Measurements from ENCODE around the gene ABCA7.

Gene ABCA7

DNA sequence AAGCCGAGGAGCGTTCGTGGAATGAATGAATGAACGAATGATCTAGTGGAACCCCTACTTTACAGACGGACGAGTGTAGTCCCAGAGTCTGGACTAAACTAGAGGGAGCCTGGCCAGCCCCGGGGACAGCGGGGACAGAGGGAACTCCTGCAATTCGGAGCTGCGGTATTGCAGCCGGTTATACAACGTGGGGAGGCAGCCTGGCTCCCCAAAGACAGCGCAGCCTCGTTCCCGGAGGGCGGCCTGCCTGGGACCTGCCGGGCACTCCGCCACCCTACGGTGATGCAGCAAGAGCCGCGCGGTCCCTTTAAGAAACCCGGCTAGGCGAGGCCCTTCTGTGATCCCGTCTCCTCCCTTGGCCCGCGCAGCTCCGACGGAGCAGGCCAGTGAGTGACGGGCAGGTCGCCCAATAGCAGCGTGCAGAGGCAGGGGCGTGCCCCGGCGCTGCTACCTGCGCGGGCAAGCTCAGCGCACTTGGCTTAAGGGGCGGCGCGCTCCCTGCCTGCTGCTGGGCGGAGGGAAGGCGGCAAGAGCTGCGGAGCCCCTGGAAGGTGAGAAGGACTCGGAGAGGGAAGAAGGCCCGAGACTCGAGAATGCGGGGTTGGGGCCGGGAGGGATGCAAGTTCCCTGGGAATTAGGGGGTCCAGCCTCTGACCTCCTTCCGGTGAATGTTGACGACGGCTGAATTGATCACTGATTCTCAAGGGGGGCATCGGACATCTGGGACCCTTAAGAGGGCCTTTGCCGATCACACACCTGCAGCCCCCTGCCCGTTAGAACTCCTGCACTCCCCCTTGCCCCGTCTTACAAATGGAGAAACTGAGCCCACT, at the start of gene ABCA7:
Gene ABCA7 (plus strand): TSS at position 462 of the 830 bp plus-strand sequence. CDS start 1,255 bp downstream, outside the sequence.
- peak; percentile 97 for DNase-seq

GRCh38 chr19:990119-990571, 49.8 kb upstream of the ABCA7 start:
- DNase-seq: no peak

DNA sequence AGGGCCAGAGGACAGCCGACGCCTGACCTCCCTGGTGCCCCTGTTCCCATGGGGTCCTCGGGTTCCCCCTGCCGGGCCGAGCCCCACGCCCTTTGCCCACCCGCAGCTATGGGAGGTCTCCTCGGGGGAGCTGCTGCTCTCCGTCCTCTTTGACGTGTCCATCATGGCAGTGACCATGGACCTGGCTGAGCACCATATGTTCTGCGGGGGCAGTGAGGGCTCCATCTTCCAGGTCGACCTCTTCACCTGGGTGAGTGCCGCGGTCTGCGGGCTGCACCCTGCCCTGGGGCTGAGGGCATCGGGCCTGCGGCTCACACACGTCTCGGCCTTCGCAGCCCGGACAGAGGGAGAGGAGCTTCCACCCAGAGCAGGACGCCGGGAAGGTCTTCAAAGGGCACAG, 49.2 kb upstream of the ABCA7 start:
- DNase-seq: no peak

- no peak for DNase-seq
These were observed 48.6 kb upstream of the ABCA7 start for GRCh38 chr19:991174-991931.

DNA sequence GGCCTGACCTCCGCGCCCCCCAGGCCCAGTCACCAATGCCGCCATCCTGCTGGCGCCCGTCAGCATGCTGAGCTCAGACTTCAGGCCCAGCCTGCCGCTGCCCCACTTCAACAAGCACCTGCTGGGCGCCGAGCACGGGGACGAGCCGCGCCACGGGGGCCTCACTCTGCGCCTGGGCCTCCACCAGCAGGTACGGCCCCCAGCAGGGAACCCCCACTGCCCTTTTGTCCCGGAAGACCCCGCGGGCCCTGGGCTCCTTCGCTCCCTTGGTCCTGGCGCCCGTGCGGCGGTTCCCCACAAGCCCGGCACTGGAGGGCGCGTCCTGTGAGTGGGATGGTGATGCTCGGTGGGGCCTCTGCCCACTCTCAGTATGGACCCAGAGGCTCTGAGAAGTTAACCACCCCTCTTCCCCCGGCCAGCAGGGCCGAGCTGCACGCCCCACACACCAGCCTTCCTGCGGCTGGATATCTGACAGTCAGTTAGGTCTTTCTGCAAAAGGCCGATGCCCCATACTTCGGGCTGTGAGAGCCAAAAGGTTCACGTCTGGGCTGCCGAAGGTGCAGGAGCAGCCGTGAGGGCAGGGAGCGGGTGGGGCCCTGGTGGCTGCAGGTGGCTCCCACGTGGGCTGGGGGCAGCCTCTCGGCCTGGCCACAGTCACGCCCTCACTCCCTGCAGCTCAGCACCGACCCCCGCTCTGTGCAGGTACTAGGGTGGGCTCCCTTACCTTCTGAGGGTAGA, 47.8 kb upstream of the ABCA7 start:
- no peak for DNase-seq

DNA sequence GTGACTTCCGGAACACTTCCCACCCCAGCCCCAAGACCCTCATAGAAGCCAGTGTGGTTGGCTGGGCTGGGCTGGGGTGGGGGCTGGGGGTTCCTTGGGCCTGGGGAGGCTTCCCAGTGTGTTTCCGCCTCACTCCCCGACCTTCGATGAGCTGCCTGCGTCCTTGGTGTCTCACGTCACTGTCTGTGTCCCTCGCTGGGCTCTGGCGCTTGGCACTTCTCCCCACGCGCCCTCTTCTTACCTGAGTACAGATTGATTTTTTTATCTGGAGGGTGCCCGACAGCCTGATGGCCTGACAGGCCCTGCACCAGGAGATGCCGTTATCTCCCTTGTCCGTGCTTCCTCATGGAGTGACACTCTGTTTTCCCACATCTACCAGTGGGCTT, 47.2 kb upstream of the ABCA7 start:
- DNase-seq: no peak

DNA sequence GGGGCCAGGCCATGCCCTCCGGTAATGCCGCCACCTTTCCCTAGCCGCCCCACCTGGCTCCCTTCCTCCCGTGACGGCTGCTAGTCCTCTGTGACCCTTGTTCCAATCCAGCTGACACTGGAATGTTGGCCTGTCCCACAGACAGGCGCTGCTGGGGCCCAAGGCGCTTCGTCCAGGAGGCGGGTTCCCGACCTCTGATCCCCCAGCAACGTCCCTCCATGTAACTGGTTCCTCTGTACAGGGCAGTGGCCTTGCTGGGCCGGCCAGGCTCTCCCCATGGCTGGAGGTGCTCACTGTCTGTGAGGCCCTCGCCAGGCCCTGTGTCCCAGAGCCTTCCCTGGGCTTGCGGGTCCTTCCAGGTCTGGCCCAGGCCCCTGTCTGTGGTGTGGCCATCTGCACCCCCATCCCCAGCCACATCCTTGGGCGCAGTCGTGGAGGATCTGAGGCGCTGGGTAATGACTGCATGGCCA, 46.5 kb upstream of the ABCA7 start:
- DNase-seq: no peak

- no peak for DNase-seq
These were observed 46.0 kb upstream of the ABCA7 start for GRCh38 chr19:993831-994393.

GRCh38 chr19:994516-994915, 45.4 kb upstream of the ABCA7 start:
- DNase-seq: no peak

GRCh38 chr19:995051-995827, 44.7 kb upstream of the ABCA7 start:
- no peak for DNase-seq

GRCh38 chr19:996051-996838, 43.7 kb upstream of the ABCA7 start:
- DNase-seq: peak; percentile 33

- no peak for DNase-seq
These were observed 41.8 kb upstream of the ABCA7 start for GRCh38 chr19:998064-998463.

DNA sequence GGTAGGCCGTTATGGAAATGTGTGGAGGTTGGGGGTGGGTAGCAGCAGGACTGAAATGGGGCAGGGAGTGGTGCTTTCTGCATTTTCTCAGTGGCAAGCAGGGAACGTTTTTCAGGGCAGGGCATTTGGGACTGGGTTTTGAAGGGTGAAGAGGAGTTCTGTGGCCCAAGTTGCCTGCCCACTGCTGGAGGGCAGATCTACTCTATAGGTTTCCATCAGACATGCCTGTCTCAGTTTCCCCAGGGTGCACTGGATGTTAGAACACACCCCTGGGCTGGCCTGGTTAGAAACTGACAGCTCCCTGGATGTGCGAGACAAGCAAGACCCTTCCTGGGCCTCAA, 40.6 kb upstream of the ABCA7 start:
- no peak for DNase-seq

DNA sequence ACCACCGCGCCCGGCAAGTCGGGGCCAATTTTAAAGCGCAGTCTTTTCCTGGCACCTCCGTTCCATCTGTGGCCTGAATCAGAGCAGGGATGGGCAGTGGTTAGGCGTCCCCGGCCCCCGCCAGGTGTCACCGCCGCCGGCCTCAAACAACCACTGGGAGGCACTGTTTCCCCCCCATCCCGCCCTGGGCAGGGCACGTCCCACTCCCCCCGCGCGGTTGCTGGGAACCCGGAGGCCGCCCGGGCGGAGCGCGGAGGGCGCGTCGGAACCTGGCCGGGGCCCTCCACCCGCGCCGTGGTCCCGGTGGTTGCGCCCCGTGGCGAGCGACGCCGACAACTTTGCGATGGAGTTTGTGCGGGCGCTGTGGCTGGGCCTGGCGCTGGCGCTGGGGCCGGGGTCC, 39.8 kb upstream of the ABCA7 start, which contains the start of gene GRIN3B:
Gene GRIN3B (plus strand): TSS at position 325 of the 400 bp plus-strand sequence. CDS start 19 bp downstream, at position 344.
- DNase-seq: peak; percentile 38

- no peak for DNase-seq
These were observed 39.0 kb upstream of the ABCA7 start for GRCh38 chr19:1000591-1001537.

DNA sequence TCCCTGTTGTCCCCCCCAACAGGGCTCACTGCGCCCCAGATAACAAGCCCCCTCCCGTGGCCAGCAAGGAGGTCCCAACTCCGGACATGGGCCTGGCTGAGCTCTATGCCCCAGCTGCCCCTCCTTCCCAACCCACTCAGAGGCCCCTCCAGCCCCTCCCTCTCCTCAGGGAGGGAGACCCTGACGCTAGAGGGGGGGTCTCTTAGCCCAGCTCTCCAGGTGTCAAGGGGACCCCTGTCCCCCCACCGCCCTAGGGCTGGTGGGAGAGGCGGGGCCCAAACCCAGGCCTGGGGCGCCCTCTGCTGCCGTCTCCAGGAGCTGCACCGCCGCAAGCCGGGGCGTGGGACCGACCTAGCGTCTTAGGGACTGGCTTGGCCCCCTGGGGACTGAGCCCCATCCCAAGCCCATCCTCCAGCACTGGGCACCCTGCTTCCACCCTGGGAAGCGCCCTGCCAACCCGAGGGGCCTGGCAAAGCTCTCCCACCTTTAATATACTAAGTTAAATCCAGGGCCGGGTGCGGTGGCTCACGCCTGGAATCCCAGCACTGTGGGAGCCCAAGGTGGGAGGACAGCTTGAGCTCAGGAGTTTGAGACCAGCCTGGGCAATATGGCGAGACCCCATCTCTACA, 38.3 kb upstream of the ABCA7 start:
- DNase-seq: peak; percentile 18

GRCh38 chr19:1002600-1002999, 37.3 kb upstream of the ABCA7 start:
- DNase-seq: no peak

- no peak for DNase-seq
These were observed 36.6 kb upstream of the ABCA7 start for GRCh38 chr19:1003283-1003682.

- DNase-seq: no peak
These were observed 35.6 kb upstream of the ABCA7 start for GRCh38 chr19:1004204-1004802.

Measured in NCI-H1436 (cell line).